ENCODE data around the gene IQGAP3.

- TF ChIP-seq CTCF (IDR thresholded peaks at IDR 0.05) (no peak), POLR2A (IDR thresholded peaks at IDR 0.05) (no peak)
Observed at GRCh38 chr1:156556354-156556753, 16.0 kb downstream of the IQGAP3 start.

Measured in esophagus squamous epithelium (tissue), 4 donors.